Measurements from ENCODE around the gene IRAK2. TPM values are rescaled to one million over a fixed set of nuclear protein-coding genes. Genes with fewer than 3 reads are reported as not detected.

Gene IRAK2
- total and polyA plus RNA-seq, 2 of the 8 experiments (the other 6 are each of a cell fraction or from before 2014, with no cell fraction given), result 1.5 TPM

- no peak overlapping the region for H3K4me3 ChIP-seq (ENCODE audit: extremely low read depth in 1 of 4, insufficient read depth in 2 of 4, low read depth in 3 of 4, low read length in 4 of 4)
- no peak overlapping the region for H4K91ac ChIP-seq (replicated peaks; ENCODE audit: insufficient read length, low read length)
- no peaks in the 10 kb centered on the region for H3K36me3 ChIP-seq (ENCODE audit: control insufficient read depth in 2 of 4, insufficient read depth in 4 of 4, low read length in 3 of 4)
- H3K23ac ChIP-seq (ENCODE audit: insufficient read length), result no peak overlapping the region
- no peaks in the 10 kb centered on the region for H4K20me1 ChIP-seq (replicated peaks in 1 of 2; ENCODE audit: control insufficient read depth in 1 of 2, insufficient read depth in 2 of 2, low read length in 2 of 2)
- no peak overlapping the region for H2BK20ac ChIP-seq (ENCODE audit: low read length)
- no peaks in the 10 kb centered on the region for H3K79me1 ChIP-seq (ENCODE audit: low read depth, low read length)
- H3K18ac ChIP-seq (ENCODE audit: extremely low read depth, low read length), result no peak overlapping the region
- H2BK120ac ChIP-seq (replicated peaks; ENCODE audit: low read depth, low read length), result no peak overlapping the region
- H4K5ac ChIP-seq (ENCODE audit: insufficient read length, low read depth, low read length), result no peak overlapping the region
- no peak overlapping the region for H3K14ac ChIP-seq (ENCODE audit: insufficient read length)
- FAIRE-seq (no peak), DNase-seq (ENCODE audit: low read depth in 1 of 2, low spot score in 2 of 2) (no peak)
- POLR2A ChIA-PET (ENCODE audit: partially characterized antibody), result interaction anchor here (1.1 kb wide), 1 partner anchor 20 kb away, joined by 3 read pairs; no protein-coding TSS in a partner anchor
- no peak overlapping the region for H2BK12ac ChIP-seq (ENCODE audit: low read depth, low read length)
- no peak overlapping the region for H3K9ac ChIP-seq (replicated peaks in 1 of 4; ENCODE audit: extremely low read depth in 1 of 4, low read depth in 3 of 4, low read length in 3 of 4)
- no peaks in the 10 kb centered on the region for H3K27me3 ChIP-seq (replicated peaks in 1 of 4; ENCODE audit: control insufficient read depth in 3 of 4, extremely low read depth in 1 of 4, insufficient read depth in 3 of 4, low read length in 3 of 4)
- 0 out of 2 replicates have a peak overlapping the region, but pooled peaks have one; percentile 53 for H2AK5ac ChIP-seq (ENCODE audit: low read depth, low read length)
- H3K4me2 ChIP-seq (ENCODE audit: insufficient read depth in 1 of 2, low read depth in 2 of 2, low read length in 2 of 2), result no peak overlapping the region
- H3K9me3 ChIP-seq (ENCODE audit: insufficient read depth in 2 of 2, low read depth in 1 of 2, low read length in 1 of 2), result no peaks in the 10 kb centered on the region
- H3K23me2 ChIP-seq (ENCODE audit: low read depth, low read length), result no peaks in the 10 kb centered on the region
- no peak overlapping the region for H3K4ac ChIP-seq (replicated peaks; ENCODE audit: insufficient read length, low read depth, low read length)
- 0 out of 7 replicates have a peak, but pooled peaks cover 0 to 3% (median 0%) of the 10 kb centered on the region in 4 experiments for H3K4me1 ChIP-seq (replicated peaks in 1 of 4; ENCODE audit: control insufficient read depth in 3 of 4, insufficient read depth in 4 of 4, low read length in 3 of 4)
- 81% methylated on average over 5 of the region's 5 CpGs; no CpG with 5 or more reads in 1 of the 2 experiments for WGBS, 2 experiments (ENCODE audit: extremely low coverage in 1 of 2, insufficient coverage in 1 of 2, insufficient read length in 1 of 2, insufficient replicate concordance in 2 of 2, low coverage in 1 of 2, low lambda C conversion rate in 2 of 2, missing lambda C conversion rate in 1 of 2)
- 0 out of 2 replicates have a peak overlapping the region, but pooled peaks have one; percentile 22 for H4K8ac ChIP-seq (ENCODE audit: extremely low read depth, insufficient read depth, low read length)
- H2BK5ac ChIP-seq (ENCODE audit: low read depth, low read length), result no peak overlapping the region
- no peak overlapping the region for H3K56ac ChIP-seq (replicated peaks; ENCODE audit: insufficient read length, low read depth, low read length)
- no peak overlapping the region for H2AFZ ChIP-seq (ENCODE audit: low read length)
- no peaks in the 10 kb centered on the region for H3K79me2 ChIP-seq (ENCODE audit: control insufficient read depth in 1 of 2, insufficient read depth in 2 of 2, low read length in 2 of 2)
- H2BK15ac ChIP-seq (ENCODE audit: low read length), result no peak overlapping the region
- no peak overlapping the region for H3K27ac ChIP-seq (ENCODE audit: low read depth, low read length)
- CTCF ChIA-PET (ENCODE audit: partially characterized antibody), result interaction anchor here (0.6 to 1.8 kb wide), 3 partner anchors 20 to 54 kb away, joined by 3 to 5 read pairs (median 3); no protein-coding TSS in a partner anchor
- TF ChIP-seq BRCA1 (IDR thresholded peaks at IDR 0.05; ENCODE audit: low read depth, low read length), result no peak
- TF ChIP-seq RNF2 (IDR thresholded peaks at IDR 0.05; ENCODE audit: borderline replicate concordance, low read depth, low read length, missing control alignments, poor library complexity, severe bottlenecking), result no peak
- no peak for TF ChIP-seq TAF1 (IDR thresholded peaks at IDR 0.05; ENCODE audit: low read depth, low read length)
- TF ChIP-seq KDM5A (IDR thresholded peaks at IDR 0.05; ENCODE audit: low read length), result no peak
- TF ChIP-seq, protein P1, sequence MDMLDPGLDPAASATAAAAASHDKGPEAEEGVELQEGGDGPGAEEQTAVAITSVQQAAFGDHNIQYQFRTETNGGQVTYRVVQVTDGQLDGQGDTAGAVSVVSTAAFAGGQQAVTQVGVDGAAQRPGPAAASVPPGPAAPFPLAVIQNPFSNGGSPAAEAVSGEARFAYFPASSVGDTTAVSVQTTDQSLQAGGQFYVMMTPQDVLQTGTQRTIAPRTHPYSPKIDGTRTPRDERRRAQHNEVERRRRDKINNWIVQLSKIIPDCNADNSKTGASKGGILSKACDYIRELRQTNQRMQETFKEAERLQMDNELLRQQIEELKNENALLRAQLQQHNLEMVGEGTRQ (IDR thresholded peaks at IDR 0.05; ENCODE audit: low read length), result no peak
- TF ChIP-seq, protein P2, sequence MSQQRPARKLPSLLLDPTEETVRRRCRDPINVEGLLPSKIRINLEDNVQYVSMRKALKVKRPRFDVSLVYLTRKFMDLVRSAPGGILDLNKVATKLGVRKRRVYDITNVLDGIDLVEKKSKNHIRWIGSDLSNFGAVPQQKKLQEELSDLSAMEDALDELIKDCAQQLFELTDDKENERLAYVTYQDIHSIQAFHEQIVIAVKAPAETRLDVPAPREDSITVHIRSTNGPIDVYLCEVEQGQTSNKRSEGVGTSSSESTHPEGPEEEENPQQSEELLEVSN (IDR thresholded peaks at IDR 0.05), result no peak
- TF ChIP-seq CTBP2 (IDR thresholded peaks at IDR 0.05; ENCODE audit: borderline replicate concordance, insufficient read depth, insufficient read length, low read length), result no peak
- TF ChIP-seq CHD1 (IDR thresholded peaks at IDR 0.05; ENCODE audit: low read depth, low read length), result no peak
- TF ChIP-seq PHF8 (conservative IDR thresholded peaks at IDR 0.05; ENCODE audit: low read depth, low read length), result no peak
- TF ChIP-seq EP300 (IDR thresholded peaks at IDR 0.05; ENCODE audit: borderline replicate concordance in 1 of 2, low read depth in 2 of 2, low read length in 2 of 2), result no peak
- no peak for TF ChIP-seq POLR2AphosphoS5 (IDR thresholded peaks at IDR 0.05; ENCODE audit: low read depth, low read length)
- no peak for TF ChIP-seq SIRT6 (IDR thresholded peaks at IDR 0.05; ENCODE audit: low read length)
These were observed 41.4 kb downstream of the IRAK2 start for GRCh38 chr3:10206166-10206511.

Data from H1 (cell line).